Stomach (tissue), 4 donors: ENCODE data around the gene UBTD2.

Experiments
- CTCF ChIP-seq, 7 experiments: fragments of 450-650 bp in 4 of 7; fragments of 200-600 bp in 3 of 7; sonication (generic) in 3 of 7; IDR thresholded peaks; one replicate each; pipeline ENCODE4 v1.5.1; 2016 to 2019; ENCODE audit warnings: antibody characterized with exemption in 7 of 7, control low read depth in 2 of 7, mild to moderate bottlenecking in 1 of 7
- POLR2A ChIP-seq, 4 donors: fragments of 450-650 bp; IDR thresholded peaks; one replicate each; pipeline ENCODE4 v1.6.1; 2016; ENCODE audit warnings: antibody characterized with exemption in 4 of 4, control low read depth in 2 of 4, mild to moderate bottlenecking in 1 of 4, moderate library complexity in 1 of 4

GRCh38 chr5:172302047-172302710 lies 18.6 kb upstream of the UBTD2 start:
- TF ChIP-seq CTCF (IDR thresholded peaks at IDR 0.05) = no peak
- TF ChIP-seq POLR2A (IDR thresholded peaks at IDR 0.05) = no peak
